GM23338 (cell line): Measurements from ENCODE around the gene ZNF816. TPM values are rescaled to one million over a fixed set of nuclear protein-coding genes. Genes with fewer than 3 reads are reported as not detected.

Experiments
- ATAC-seq: fragments of 200-7000 bp; cut with Tn5 transposase; 3 replicates; pipeline ENCODE4 v1.9.1; 2020
- DNase-seq: peaks from one replicate; pipeline ENCODE4 v3.0.0-alpha.2; 2015; ENCODE audit warnings: low spot score
- H2AFZ ChIP-seq: fragments of 200-600 bp; sonication (generic); 2 replicates; pipeline ENCODE4 v1.8.0; 2016; ENCODE audit warnings: antibody characterized with exemption, mild to moderate bottlenecking, moderate library complexity
- H3F3A ChIP-seq: fragments of 200-600 bp; sonication (generic); replicated peaks from 2 replicates; pipeline ENCODE4 v1.8.0; 2017; ENCODE audit warnings: antibody characterized with exemption, mixed run types, low read depth
- H3K27ac ChIP-seq: fragments of 200-600 bp; sonication (generic); 2 replicates; pipeline ENCODE4 v1.6.1; 2016; ENCODE audit warnings: low read depth
- H3K27me3 ChIP-seq: fragments of 200-600 bp; sonication (generic); 2 replicates; pipeline ENCODE4 v1.8.0; 2016; ENCODE audit warnings: mild to moderate bottlenecking, mixed run types, moderate library complexity; ENCODE audit not compliant: insufficient read depth
- H3K36me3 ChIP-seq: fragments of 200-600 bp; sonication (generic); 2 replicates; pipeline ENCODE4 v1.8.0; 2016; ENCODE audit warnings: mild to moderate bottlenecking; ENCODE audit not compliant: insufficient read depth
- H3K4me1 ChIP-seq: fragments of 200-600 bp; sonication (generic); 2 replicates; pipeline ENCODE4 v1.8.0; 2016; ENCODE audit warnings: mild to moderate bottlenecking, moderate library complexity; ENCODE audit not compliant: insufficient read depth
- H3K4me2 ChIP-seq: fragments of 200-600 bp; sonication (generic); 2 replicates; pipeline ENCODE4 v1.7.1; 2017; ENCODE audit warnings: mixed run types
- H3K4me3 ChIP-seq: fragments of 200-600 bp; sonication (generic); 2 replicates; pipeline ENCODE4 v1.6.1; 2016; ENCODE audit warnings: mixed run types
- H3K79me2 ChIP-seq: fragments of 200-600 bp; sonication (generic); replicated peaks from 2 replicates; pipeline ENCODE4 v1.8.0; 2017; ENCODE audit warnings: mild to moderate bottlenecking; ENCODE audit not compliant: insufficient read depth
- H3K9me2 ChIP-seq: fragments of 200-600 bp; sonication (generic); 2 replicates; pipeline ENCODE4 v1.8.0; 2017; ENCODE audit not compliant: insufficient read depth
- H4K20me1 ChIP-seq: fragments of 200-600 bp; sonication (generic); replicated peaks from 2 replicates; pipeline ENCODE4 v1.8.0; 2017; ENCODE audit warnings: mild to moderate bottlenecking; ENCODE audit not compliant: insufficient read depth
- H3K27ac Mint-ChIP-seq: 2 replicates; pipeline ENCODE4 v1.8.0; 2020; ENCODE audit warnings: inconsistent platforms, mild to moderate bottlenecking, moderate library complexity, mixed read lengths
- H3K27me3 Mint-ChIP-seq: 3 replicates; pipeline ENCODE4 v1.8.0; 2022; ENCODE audit warnings: low read depth, mild to moderate bottlenecking, moderate library complexity, mixed read lengths, inconsistent platforms; ENCODE audit not compliant: insufficient read depth, poor library complexity
- H3K36me3 Mint-ChIP-seq: 3 replicates; pipeline ENCODE4 v1.8.0; 2021; ENCODE audit warnings: low read depth, mild to moderate bottlenecking, inconsistent platforms, moderate library complexity, mixed read lengths
- H3K4me1 Mint-ChIP-seq: 3 replicates; pipeline ENCODE4 v1.8.0; 2020; ENCODE audit warnings: mild to moderate bottlenecking, inconsistent platforms, mixed read lengths
- H3K4me3 Mint-ChIP-seq: 3 replicates; pipeline ENCODE4 v1.8.0; 2021; ENCODE audit warnings: moderate library complexity, mild to moderate bottlenecking, inconsistent platforms, mixed read lengths
- H3K9me3 Mint-ChIP-seq: 3 replicates; pipeline ENCODE4 v1.8.0; 2020; ENCODE audit warnings: moderate library complexity, mild to moderate bottlenecking, inconsistent platforms, mixed read lengths
- CREB1 ChIP-seq: fragments of 250-450 bp; sonication (Bioruptor Pico); IDR thresholded peaks from 2 replicates; pipeline ENCODE4 v1.5.0; 2020; ENCODE audit warnings: low read depth, mild to moderate bottlenecking, moderate library complexity
- ETS1 ChIP-seq: IDR thresholded peaks from 2 replicates; pipeline ENCODE4 v1.6.1; 2016; ENCODE audit warnings: antibody characterized with exemption
- EZH2 ChIP-seq: fragments of 200-600 bp; sonication (generic); IDR thresholded peaks from one replicate; pipeline ENCODE4 v1.8.0; 2017; ENCODE audit warnings: antibody characterized with exemption, mild to moderate bottlenecking, low read depth; ENCODE audit not compliant: unreplicated experiment
- EZH2phosphoT487 ChIP-seq: fragments of 200-600 bp; sonication (generic); IDR thresholded peaks from one replicate; pipeline ENCODE4 v1.8.1; 2018; ENCODE audit warnings: antibody characterized with exemption; ENCODE audit not compliant: unreplicated experiment
- JUNB ChIP-seq: IDR thresholded peaks from one replicate; pipeline ENCODE4 v1.6.1; 2016; ENCODE audit warnings: antibody characterized with exemption; ENCODE audit not compliant: unreplicated experiment
- NANOG ChIP-seq: IDR thresholded peaks from 2 replicates; pipeline ENCODE4 v1.6.1; 2016; ENCODE audit warnings: antibody characterized with exemption, borderline replicate concordance
- POLR2AphosphoS5 ChIP-seq: IDR thresholded peaks from 2 replicates; pipeline ENCODE4 v1.6.1; 2016; ENCODE audit warnings: antibody characterized with exemption, low read depth
- STAT1 ChIP-seq: IDR thresholded peaks from one replicate; pipeline ENCODE4 v1.6.1; 2016; ENCODE audit warnings: antibody characterized with exemption; ENCODE audit not compliant: unreplicated experiment
- ZNF114 ChIP-seq: fragments of 250-450 bp; sonication (Bioruptor Pico); IDR thresholded peaks from 2 replicates; pipeline ENCODE4 v1.5.0; 2020; ENCODE audit warnings: mild to moderate bottlenecking, moderate library complexity
- ZNF331 ChIP-seq: fragments of 250-450 bp; sonication (Bioruptor Pico); IDR thresholded peaks from 2 replicates; pipeline ENCODE4 v1.5.0; 2020; ENCODE audit warnings: low read depth, mild to moderate bottlenecking, moderate library complexity
- polyA plus RNA-seq: library from polyadenylated mRNA; unstranded; fragments of >200 nt; fragmentation: Nextera tagmentation; extraction: Ambion mirVana; gene quantifications from 2 replicates; pipeline ENCODE4 v1.2.1, GENCODE V29; 2016
- total RNA-seq: library from RNA; depleted of rRNA; stranded (reverse); fragments of >200 nt; shearing (Covaris generic); gene quantifications from 2 replicates; pipeline ENCODE4 v1.2.3, GENCODE V29; 2014
- TF ChIP-seq, protein P1 (sequence below): fragments of 250-450 bp; sonication (Bioruptor Pico); IDR thresholded peaks from 2 replicates; pipeline ENCODE4 v1.5.0; 2020; ENCODE audit warnings: mild to moderate bottlenecking, moderate library complexity
- TF ChIP-seq, protein P2 (sequence below), 2 experiments: fragments of 200-600 bp in 1 of 2; sonication (generic) in 1 of 2; conservative IDR thresholded peaks; 2 replicates each; pipeline versions ENCODE4 v1.5.1 to v1.6.1; 2016 to 2017; ENCODE audit warnings: antibody characterized with exemption in 2 of 2, low read depth in 2 of 2, mild to moderate bottlenecking in 2 of 2, moderate library complexity in 1 of 2
- TF ChIP-seq, protein P3 (sequence below): IDR thresholded peaks from one replicate; pipeline ENCODE4 v1.6.1; 2018; ENCODE audit warnings: antibody characterized with exemption; ENCODE audit not compliant: unreplicated experiment

Gene ZNF816
- total and polyA plus RNA-seq, 2 experiments from 2014 or later, result 7.0 to 9.5 TPM

DNA sequence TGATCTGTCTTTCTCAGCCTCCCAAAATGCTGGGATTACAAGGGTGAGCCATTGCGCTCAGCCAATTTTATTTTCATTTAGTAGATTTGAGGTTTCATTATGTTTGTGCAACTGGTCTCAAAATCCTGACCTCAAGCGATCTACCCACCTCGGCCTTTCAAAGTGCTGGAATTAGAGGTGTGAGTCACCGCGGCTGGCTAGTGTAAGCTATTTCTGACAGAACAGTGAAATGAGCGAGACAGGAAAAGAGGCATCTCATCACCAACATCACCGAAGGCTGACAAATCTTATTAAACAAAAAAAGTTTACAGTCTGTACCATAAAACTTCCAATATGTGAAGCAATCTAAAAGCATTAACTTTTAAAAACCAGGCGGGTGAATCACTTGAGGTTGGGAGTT lies 27.2 kb downstream of the ZNF816 start:
- H3K27ac ChIP-seq, result no peak overlapping the region
- no peak overlapping the region for H3K27ac Mint-ChIP-seq

More for the DNA sequence above, 27.2 kb downstream of the ZNF816 start:
- Histone ChIP-seq H3K36me3 (0 out of 2 replicates have a peak, but pooled peaks cover 5% of the 10 kb centered on the region), H2AFZ (no peak overlapping the region), H3K4me1 (0 out of 2 replicates have a peak, but pooled peaks cover 3% of the 10 kb centered on the region), H3K4me2 (no peak overlapping the region), H3K27me3 (no peaks in the 10 kb centered on the region), H3K9me2 (no peaks in the 10 kb centered on the region), H3F3A (no peaks in the 10 kb centered on the region), H3K79me2 (peaks cover 47% of the 10 kb centered on the region), H3K4me3 (no peak overlapping the region), H4K20me1 (peaks cover 10% of the 10 kb centered on the region)
- no peak for TF ChIP-seq EZH2
- TF ChIP-seq, protein P1, sequence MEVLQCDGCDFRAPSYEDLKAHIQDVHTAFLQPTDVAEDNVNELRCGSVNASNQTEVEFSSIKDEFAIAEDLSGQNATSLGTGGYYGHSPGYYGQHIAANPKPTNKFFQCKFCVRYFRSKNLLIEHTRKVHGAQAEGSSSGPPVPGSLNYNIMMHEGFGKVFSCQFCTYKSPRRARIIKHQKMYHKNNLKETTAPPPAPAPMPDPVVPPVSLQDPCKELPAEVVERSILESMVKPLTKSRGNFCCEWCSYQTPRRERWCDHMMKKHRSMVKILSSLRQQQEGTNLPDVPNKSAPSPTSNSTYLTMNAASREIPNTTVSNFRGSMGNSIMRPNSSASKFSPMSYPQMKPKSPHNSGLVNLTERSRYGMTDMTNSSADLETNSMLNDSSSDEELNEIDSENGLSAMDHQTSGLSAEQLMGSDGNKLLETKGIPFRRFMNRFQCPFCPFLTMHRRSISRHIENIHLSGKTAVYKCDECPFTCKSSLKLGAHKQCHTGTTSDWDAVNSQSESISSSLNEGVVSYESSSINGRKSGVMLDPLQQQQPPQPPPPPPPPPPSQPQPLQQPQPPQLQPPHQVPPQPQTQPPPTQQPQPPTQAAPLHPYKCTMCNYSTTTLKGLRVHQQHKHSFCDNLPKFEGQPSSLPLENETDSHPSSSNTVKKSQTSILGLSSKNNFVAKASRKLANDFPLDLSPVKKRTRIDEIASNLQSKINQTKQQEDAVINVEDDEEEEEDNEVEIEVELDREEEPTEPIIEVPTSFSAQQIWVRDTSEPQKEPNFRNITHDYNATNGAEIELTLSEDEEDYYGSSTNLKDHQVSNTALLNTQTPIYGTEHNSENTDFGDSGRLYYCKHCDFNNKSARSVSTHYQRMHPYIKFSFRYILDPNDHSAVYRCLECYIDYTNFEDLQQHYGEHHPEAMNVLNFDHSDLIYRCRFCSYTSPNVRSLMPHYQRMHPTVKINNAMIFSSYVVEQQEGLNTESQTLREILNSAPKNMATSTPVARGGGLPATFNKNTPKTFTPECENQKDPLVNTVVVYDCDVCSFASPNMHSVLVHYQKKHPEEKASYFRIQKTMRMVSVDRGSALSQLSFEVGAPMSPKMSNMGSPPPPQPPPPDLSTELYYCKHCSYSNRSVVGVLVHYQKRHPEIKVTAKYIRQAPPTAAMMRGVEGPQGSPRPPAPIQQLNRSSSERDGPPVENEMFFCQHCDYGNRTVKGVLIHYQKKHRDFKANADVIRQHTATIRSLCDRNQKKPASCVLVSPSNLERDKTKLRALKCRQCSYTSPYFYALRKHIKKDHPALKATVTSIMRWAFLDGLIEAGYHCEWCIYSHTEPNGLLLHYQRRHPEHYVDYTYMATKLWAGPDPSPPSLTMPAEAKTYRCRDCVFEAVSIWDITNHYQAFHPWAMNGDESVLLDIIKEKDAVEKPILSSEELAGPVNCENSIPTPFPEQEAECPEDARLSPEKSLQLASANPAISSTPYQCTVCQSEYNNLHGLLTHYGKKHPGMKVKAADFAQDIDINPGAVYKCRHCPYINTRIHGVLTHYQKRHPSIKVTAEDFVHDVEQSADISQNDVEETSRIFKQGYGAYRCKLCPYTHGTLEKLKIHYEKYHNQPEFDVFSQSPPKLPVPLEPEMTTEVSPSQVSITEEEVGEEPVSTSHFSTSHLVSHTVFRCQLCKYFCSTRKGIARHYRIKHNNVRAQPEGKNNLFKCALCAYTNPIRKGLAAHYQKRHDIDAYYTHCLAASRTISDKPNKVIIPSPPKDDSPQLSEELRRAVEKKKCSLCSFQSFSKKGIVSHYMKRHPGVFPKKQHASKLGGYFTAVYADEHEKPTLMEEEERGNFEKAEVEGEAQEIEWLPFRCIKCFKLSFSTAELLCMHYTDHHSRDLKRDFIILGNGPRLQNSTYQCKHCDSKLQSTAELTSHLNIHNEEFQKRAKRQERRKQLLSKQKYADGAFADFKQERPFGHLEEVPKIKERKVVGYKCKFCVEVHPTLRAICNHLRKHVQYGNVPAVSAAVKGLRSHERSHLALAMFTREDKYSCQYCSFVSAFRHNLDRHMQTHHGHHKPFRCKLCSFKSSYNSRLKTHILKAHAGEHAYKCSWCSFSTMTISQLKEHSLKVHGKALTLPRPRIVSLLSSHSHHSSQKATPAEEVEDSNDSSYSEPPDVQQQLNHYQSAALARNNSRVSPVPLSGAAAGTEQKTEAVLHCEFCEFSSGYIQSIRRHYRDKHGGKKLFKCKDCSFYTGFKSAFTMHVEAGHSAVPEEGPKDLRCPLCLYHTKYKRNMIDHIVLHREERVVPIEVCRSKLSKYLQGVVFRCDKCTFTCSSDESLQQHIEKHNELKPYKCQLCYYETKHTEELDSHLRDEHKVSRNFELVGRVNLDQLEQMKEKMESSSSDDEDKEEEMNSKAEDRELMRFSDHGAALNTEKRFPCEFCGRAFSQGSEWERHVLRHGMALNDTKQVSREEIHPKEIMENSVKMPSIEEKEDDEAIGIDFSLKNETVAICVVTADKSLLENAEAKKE (CRISPR knock-in tag), result no peak
- TF ChIP-seq CREB1 (CRISPR knock-in tag), result no peak
- TF ChIP-seq ETS1, result no peak
- TF ChIP-seq EZH2phosphoT487, result no peak
- TF ChIP-seq POLR2AphosphoS5, result no peak
- no peak for TF ChIP-seq ZNF114 (CRISPR knock-in tag)
- TF ChIP-seq, protein P2, sequence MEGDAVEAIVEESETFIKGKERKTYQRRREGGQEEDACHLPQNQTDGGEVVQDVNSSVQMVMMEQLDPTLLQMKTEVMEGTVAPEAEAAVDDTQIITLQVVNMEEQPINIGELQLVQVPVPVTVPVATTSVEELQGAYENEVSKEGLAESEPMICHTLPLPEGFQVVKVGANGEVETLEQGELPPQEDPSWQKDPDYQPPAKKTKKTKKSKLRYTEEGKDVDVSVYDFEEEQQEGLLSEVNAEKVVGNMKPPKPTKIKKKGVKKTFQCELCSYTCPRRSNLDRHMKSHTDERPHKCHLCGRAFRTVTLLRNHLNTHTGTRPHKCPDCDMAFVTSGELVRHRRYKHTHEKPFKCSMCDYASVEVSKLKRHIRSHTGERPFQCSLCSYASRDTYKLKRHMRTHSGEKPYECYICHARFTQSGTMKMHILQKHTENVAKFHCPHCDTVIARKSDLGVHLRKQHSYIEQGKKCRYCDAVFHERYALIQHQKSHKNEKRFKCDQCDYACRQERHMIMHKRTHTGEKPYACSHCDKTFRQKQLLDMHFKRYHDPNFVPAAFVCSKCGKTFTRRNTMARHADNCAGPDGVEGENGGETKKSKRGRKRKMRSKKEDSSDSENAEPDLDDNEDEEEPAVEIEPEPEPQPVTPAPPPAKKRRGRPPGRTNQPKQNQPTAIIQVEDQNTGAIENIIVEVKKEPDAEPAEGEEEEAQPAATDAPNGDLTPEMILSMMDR (conservative IDR thresholded peaks at IDR 0.05; ENCODE audit: low read depth in 2 of 2), result no peak
- TF ChIP-seq STAT1, result no peak
- no peak for TF ChIP-seq JUNB
- TF ChIP-seq, protein P3, sequence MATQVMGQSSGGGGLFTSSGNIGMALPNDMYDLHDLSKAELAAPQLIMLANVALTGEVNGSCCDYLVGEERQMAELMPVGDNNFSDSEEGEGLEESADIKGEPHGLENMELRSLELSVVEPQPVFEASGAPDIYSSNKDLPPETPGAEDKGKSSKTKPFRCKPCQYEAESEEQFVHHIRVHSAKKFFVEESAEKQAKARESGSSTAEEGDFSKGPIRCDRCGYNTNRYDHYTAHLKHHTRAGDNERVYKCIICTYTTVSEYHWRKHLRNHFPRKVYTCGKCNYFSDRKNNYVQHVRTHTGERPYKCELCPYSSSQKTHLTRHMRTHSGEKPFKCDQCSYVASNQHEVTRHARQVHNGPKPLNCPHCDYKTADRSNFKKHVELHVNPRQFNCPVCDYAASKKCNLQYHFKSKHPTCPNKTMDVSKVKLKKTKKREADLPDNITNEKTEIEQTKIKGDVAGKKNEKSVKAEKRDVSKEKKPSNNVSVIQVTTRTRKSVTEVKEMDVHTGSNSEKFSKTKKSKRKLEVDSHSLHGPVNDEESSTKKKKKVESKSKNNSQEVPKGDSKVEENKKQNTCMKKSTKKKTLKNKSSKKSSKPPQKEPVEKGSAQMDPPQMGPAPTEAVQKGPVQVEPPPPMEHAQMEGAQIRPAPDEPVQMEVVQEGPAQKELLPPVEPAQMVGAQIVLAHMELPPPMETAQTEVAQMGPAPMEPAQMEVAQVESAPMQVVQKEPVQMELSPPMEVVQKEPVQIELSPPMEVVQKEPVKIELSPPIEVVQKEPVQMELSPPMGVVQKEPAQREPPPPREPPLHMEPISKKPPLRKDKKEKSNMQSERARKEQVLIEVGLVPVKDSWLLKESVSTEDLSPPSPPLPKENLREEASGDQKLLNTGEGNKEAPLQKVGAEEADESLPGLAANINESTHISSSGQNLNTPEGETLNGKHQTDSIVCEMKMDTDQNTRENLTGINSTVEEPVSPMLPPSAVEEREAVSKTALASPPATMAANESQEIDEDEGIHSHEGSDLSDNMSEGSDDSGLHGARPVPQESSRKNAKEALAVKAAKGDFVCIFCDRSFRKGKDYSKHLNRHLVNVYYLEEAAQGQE, result no peak
- no peak for TF ChIP-seq ZNF331 (CRISPR knock-in tag)
- TF ChIP-seq NANOG, result no peak
- Mint-ChIP-seq H3K9me3 (no peaks in the 10 kb centered on the region), H3K4me1 (peaks cover 16% of the 10 kb centered on the region; the same call in 2 of the 3 replicates), H3K4me3 (no peak overlapping the region), H3K27me3 (peaks cover 2% of the 10 kb centered on the region), H3K36me3 (peaks cover 16% of the 10 kb centered on the region; the same call in 2 of the 3 replicates)
- no peak for DNase-seq
- no peak for ATAC-seq
